GM18517 (cell line): Measurements from ENCODE around the gene ING3.
A peak's percentile ranks its signal among the peaks of the same experiment; 100 is the strongest.

Source experiments
- ATAC-seq: cut with Tn5 transposase; IDR thresholded peaks from one replicate; pipeline ENCODE4 v1.9.1; 2021; ENCODE audit warnings: mild to moderate bottlenecking, moderate library complexity; ENCODE audit not compliant: unreplicated experiment

The ING3 gene, protein sequence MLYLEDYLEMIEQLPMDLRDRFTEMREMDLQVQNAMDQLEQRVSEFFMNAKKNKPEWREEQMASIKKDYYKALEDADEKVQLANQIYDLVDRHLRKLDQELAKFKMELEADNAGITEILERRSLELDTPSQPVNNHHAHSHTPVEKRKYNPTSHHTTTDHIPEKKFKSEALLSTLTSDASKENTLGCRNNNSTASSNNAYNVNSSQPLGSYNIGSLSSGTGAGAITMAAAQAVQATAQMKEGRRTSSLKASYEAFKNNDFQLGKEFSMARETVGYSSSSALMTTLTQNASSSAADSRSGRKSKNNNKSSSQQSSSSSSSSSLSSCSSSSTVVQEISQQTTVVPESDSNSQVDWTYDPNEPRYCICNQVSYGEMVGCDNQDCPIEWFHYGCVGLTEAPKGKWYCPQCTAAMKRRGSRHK

DNA sequence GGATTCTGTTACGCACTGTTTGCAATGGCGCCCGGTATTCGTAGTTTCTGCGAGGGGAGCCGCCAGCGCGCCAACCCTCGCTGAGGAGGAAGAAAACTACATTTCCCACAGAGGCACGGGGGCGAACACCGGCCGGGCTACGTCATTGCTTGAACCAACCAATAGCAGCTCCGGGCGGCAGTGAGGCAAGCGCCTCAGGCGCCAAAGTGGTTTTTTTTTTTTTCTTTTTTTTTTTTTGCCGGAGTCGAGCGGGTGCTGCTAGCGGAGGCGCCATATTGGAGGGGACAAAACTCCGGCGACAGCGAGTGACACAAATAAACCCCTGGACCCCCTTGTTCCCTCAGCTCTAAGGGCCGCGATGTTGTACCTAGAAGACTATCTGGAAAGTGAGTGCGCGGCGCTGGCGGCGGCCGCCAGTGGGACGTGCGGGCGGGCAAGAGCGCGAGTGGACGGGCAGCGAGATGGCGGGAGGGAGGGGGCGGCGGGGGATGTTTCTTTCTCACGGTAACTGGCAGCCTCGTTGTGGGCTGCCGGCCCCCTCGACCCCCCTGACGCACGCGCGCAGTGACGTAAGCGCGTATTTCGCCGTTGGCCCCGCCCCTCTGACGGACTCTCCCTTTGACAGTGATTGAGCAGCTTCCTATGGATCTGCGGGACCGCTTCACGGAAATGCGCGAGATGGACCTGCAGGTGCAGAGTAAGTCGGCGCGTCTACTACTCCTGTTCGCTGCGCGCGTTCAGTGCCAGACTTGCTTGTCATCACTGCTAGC, at the start of gene ING3:
Gene ING3, plus strand, starts transcription at position 239 of the 770 bp plus-strand sequence. Its CDS starts 120 bp downstream, at position 359.
- peak; percentile 97 for ATAC-seq

DNA sequence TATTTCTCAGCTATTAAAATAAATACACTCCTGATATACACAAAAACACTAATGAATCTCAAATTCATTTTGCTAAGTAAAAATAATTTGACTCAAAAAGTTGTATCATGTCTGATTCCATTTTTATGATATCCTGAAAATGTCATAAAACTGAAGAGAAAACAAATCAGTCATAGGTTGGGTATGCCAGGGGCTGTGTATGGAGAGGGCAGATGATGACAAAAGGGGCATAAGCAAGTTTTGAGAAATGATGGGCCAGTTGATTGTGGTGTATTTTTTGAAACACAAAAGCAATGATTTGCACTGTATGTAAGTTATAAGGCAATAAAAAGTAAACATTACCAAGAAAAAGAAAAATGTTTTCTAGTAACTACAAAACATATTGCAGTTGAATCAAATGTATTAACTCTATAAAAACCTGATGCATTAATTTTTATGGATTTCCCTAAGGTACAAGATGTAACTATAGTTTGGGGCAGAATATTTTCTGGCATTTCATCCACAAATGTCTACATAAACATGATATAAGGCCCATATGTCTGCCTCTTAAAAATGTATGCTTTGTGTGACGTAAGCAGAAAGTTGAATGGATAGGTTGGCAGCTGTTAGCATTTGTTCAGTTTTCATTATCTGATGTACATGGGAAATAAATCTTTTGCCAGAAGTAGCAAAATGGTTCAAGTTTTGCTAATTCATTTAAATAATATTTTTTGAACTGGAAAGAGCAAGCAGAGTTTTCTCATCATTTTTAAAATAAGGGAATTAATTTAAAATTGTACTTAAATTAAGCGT, 35.1 kb upstream of the ING3 start:
- no peak for ATAC-seq

DNA sequence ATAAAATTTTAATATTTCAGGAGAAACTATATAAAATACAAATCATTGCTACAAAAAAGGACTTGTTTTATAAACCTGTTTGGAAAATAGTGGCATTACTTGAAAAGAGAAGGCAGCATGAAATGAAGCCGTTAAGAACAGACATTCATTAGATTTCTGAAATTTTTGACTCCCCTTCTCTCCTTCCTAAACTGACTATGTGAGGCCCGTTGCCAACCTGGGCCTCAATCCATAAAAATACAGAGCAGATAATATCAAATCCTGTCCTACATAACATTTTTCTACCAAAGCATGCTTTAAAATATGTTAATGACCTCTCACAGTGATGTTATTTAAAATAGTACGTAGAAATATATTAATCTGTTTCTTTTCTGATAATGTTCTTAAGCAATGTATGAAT, 34.5 kb upstream of the ING3 start:
- ATAC-seq = no peak

DNA sequence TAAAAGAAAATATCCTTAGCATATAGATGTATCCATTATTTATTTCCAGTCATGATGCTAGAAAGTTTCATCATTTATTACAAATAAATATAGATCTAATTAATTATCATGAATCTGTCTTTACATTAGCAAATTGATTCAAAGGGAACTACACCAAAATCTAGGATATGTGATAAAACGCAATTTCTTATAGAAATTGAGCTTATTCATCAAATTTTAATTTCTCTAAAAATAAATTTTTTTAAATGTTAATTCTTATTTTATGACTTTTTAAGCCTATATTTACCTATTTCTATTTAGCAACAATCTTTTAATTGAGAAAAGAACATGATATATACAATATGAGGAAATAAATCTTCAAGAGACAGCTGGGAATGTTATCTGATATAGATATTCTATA, 34.0 kb upstream of the ING3 start:
- no peak for ATAC-seq

DNA sequence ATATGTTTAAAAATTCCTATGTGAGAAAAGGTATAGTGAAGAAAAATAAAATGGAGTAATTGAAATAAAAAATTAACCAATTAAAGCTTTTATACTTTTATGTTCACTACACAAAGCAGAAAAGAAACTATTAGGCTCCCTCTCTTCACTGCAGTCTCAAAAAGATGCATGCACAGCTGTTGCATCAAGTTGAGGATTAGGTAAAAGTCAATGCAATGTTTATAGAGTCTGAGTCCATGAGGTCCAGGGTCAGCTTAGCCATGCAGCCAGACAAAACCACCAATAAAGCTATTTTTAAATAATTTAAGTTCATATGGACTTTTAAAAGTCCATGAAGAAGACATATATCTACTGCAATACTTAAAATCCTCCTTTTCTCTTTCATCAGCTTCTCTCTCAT, 31.1 kb upstream of the ING3 start:
- ATAC-seq = no peak

DNA sequence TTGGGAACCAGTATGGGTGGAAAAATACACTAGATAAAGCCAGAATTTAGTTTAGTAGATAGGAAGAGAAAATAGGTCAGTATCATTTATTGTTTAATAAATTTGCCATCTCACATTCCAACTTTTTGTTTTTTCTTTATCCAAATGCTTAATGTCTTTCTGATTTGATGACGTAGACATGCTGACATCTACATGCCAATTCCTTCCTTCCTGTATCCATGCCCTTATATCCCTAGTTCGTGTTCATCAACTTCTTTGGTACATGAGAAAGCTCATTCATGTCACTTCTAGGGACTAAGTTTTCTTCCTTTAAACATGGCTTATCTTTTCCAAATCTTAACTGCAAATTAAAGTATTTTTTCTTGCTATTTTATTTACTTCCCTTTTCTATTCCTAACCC, 30.5 kb upstream of the ING3 start:
- no peak for ATAC-seq

DNA sequence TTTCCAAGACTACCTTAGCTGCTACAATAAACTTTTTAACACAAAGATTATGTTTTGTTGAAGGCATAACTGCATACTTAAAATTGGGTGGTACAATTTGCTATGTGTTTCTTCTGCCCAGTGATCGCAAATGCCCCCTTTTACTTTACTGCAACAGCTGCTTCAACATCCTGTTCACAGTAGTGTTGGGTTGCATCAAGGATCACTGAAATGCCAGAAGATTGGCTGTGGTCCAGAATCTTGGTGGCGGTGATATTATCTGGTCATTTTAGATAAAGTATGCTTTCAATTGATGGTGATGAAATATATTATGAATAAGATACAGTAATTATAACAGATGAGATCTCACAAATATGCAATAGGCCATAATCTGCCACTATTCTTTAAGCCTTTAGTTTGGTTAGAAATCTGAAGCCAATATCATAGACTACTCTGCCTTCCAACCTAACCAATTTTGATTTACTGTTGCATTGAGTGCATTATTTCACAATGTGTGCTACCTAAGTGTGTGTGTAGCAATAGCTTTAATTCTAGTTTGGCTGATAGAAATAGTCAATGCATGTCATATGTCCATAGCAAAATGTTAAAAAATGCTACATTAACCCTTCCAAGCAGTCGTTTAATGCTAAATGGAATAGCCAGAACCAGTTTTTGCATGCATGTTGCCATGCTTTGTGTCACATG, 29.8 kb upstream of the ING3 start:
- no peak for ATAC-seq

DNA sequence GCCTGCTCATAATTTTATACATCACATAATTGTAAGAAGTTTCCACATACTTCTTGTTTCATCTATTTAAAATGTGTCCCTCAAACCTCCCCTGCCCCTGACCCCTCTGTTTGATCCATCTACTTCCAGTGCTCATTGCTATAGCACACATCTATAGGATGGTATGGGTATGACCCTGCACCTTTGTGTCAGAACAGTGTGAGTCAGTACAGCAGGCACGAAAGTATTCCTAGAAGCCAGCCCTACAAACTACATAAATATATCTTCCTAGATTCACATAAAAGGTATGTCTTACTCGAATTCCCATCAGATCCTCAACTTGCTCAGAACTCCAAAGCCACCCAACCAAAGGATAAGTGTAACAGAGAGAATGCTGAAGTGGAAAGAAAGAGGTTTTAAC, 25.7 kb upstream of the ING3 start:
- no peak for ATAC-seq

DNA sequence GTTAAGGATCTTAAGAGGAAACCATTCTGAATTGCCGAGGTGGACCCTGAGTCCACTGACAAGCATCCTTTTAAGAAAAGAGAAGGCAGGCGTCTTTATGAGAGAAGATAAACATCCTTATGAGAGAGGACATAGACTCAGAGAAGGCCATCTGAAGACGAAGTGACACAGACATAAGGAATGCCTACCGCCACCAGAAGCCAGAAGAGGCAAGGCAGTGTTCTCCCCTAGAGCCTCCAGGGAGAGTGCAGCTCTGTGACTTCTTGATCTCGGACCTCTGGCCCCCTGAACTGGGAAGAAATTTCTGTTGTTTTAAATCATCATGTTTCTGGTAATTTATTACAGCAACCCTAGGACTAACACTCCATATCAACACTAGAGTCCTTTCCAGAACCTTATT, 25.2 kb upstream of the ING3 start:
- ATAC-seq = no peak

DNA sequence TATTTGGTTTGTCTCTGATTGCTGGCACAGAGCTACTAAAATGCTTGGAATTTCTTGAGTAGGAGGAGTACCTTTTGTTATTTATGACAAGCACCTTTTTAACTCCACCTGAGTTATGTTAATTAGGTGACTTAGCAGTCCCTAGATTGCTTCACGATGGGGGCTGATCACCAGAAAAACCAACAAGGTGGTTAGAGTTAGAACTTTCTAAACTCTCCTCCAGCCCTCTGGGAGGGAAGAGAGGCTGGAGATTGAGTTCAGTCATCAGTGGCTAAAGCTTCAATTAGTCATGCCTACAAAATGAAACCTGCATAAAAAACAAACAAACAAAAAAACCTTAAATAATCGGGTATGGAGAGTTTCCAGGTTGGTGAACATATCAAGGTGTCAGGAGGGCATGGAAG, 23.6 kb upstream of the ING3 start:
- ATAC-seq = no peak

DNA sequence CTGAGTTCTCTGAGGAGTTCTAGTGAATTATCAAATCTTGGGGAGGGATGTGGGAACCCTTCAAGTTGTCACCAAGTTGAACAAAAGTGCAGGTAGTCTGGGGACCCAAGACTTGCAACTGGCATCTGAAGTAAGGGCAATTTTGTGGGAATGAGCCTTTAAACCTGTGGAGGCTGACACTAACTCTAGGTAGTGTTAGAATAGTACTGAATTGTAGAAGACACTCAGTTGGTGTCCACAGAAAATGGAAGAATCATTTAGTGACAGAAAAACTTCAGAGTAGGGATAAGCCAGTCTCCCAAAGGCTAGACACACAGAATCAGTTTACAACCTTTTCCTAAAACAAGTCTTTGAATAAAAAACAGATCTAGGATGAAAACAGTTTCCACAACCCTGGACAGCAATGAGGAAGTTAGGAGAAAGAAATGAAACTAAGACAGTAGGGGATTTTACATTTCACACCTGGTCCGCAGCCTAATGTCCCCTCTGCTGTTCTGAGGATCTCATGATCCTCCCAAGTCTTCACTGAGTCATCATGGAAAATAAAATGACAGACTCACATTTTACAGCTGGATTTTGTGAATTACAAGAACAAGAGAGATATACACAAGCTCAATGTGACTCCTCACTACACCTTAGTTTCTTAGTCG, 23.0 kb upstream of the ING3 start:
- peak; percentile 76 for ATAC-seq

DNA sequence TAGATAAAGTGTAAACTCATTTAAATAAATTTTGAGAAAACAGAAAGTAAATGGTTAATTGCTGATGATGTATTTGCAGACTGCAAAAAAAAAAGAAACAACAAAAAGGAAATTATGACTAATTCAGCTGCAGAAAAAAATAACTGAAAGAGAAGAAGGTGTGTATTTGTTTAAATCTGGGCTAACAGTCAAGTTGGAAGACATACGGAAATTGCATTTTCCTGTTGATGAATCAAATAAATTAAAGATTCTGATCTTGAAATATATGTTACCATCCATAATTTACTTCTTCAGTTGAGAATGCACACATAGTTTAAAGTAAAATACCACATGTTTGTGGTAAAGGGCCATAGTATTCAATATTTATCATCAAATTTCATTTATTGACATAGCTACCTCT, 19.3 kb upstream of the ING3 start:
- ATAC-seq = no peak

DNA sequence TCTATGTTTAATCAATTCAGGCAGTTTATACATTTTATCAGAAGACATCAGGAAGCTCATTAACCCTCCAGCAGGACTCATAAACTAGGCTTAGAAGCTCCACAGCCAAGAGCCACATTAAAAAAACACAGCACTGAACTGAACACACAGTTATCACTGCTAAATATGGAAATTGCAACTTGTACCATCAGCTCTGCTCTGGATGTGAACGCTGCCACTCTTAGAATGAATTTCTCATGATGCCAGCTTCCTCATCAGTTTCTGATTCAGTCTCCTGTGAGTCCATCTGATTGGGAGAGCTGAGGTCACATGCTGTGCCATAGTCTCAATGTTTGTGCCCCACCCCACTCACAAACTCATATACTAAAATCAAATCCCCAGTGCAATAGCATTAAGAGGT, 17.1 kb upstream of the ING3 start:
- ATAC-seq = no peak

DNA sequence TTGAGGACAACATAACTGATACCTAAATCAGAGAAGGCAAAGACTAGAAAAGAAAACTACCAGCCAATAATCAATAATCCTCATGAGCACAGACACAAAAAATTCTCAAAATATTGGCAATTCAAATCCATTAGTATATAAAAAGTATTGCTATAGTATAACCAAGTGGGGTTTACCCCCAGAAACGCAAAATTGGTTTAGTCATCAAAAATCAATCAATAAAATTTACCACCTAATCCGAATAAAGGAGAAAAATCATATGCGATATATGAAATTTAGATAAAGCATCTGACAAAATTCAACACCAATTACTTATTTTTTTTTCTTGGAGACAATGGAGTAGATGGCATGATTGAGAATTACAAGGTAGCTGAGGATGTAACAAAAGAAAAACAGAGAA, 11.2 kb upstream of the ING3 start:
- no peak for ATAC-seq

DNA sequence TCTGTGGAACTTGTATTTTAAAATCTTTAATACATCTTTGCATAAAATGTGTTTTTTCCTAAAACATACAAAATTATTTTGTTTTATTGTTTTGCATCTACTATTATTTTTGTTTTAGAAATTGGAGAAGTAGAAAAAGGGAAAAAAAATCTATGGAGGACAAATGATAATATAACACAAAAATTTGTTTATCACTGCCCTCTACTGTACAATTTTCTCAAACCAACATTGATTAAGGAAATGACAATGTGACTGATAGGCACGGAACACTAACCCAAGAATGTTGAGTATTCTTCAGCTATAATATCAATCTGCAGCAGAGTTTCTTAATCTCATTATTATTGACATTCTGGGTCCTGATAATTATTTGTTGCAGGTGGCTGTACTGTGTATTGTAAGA, 9.5 kb upstream of the ING3 start:
- peak; percentile 60 for ATAC-seq

DNA sequence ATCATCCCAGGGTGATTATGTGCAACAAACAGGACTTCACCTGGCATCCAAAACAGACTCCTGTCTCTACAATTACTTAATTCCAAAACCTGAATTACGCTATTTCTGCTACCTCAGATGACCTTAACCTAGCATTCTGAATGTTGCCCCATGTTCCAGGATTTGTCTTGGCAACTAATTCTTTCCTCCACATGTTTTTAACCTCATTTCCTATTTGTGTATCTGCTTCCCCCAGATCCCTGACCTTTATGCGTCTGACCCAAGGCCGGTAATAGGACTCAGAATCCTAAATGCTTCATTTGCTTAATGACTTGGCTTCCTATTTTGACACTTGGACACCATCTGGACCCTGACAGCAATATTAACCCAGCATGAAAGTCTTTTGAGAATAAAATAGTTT, 8.7 kb upstream of the ING3 start:
- no peak for ATAC-seq

DNA sequence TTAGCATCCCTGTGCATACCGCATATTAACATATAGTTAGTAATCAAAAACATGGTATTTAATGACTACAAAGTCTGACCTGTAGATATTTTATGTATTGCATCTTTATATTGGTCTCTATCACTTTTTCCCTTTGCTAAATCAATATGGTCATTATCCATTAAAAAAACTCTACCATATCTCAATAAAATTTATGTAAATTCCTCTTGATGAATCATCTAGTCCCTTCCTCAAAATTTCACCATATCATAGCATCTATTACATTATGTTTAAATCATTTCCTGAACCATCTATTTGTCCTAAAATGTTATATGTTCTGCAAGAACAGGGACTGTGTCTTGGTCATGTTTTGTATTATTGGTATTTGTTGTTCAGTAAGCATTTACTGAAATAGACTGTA, 7.7 kb upstream of the ING3 start:
- ATAC-seq = no peak

DNA sequence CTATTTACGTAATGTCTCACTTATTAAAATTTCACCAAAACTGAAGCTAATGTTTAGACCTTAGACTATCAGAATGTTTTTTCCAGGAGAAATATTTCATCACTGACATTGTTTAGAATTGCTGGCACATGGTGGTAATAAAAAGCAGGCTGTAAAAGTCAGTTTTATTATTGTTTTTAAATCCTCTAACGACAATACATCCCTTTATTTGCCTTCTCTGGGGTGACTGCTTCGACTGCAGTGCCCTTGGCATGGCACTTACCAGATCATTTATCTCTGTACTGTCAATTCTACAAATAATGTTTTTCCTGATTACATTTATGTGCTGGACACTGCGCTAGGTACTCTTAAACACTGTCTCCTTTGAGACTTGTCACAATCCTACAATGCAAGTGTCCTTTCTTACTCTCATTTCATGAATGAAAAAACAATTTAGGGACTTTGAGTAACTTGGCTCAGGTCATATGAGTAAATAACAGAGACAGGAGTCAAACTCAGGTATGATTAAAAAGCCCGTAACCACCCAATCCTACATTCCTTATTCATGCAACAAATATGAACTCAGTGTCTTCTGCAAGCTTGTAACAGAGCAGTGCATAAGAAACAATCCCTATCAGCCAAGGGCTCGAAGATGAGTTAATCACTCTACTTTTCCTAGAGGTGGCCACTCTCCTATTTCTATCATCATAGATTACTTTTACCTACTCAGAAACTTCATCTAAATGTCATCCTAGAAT, 5.6 kb upstream of the ING3 start:
- ATAC-seq = no peak

DNA sequence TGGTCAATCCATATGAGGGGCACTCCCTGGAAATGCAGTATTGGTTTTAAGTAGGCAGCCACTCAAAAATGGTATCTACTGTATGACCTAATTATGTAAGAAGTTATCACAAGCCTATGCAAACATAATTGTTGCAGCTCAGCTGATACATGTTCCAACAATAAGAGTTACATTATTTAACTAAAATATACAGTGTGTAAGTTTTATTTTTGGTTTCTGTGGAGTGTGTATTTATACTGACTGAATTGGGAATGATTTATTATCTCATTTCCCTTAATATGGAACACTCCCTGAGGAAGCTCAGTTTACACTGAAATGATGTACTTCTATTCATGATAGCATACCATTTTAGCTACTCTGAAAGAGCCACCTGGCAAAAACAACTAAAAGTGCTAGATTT, 2.6 kb upstream of the ING3 start:
- no peak for ATAC-seq

DNA sequence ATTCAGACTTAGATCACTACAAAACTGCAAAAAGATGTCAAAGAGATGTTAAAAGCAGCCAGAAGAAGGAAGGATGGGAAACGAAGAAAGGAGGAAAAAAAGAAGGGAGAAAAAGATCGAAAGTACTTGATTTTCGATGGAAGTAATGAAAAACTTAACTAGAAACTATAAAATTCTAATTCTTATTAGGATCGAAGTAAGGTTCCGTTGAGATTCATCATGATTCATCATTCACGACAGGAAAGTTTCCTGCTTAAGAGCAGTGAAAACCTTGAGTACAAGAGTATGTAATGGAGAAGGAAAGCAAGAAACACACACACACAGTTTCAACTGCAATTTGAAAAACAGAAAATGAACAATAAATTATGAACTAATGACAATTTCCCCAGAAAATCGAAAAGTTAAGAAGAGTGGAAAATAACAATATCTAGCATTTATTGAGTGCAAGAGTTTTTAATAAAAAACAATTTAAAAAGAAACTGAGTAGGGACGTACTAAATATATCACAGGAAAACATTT, 1.1 kb upstream of the ING3 start:
- ATAC-seq = no peak
